NT2/D1 (cell line): ENCODE measurements around the gene SRF.

ENCODE experiments used
- SUZ12 ChIP-seq: IDR thresholded peaks from 2 replicates; pipeline ENCODE4 v1.6.1; 2011; ENCODE audit not compliant: insufficient read length, insufficient read depth; ENCODE audit errors: extremely low read depth
- YY1 ChIP-seq: IDR thresholded peaks from 2 replicates; pipeline ENCODE4 v1.6.1; 2011; ENCODE audit not compliant: insufficient read length, insufficient read depth
- ZNF274 ChIP-seq: IDR thresholded peaks from 2 replicates; pipeline ENCODE4 v1.6.1; 2011; ENCODE audit warnings: mild to moderate bottlenecking, low read depth, low read length

GRCh38 chr6:43150051-43150751 is 20.9 kb upstream of the SRF start:
- TF ChIP-seq YY1 (no peak), ZNF274 (no peak), SUZ12 (no peak)
